ENCODE data around the gene DOK7. TPM values are rescaled to one million over a fixed set of nuclear protein-coding genes. Genes with fewer than 3 reads are reported as not detected.
"Not testable (repeated sequence)": the region's sequence is repeated elsewhere in the genome, so short reads cannot be mapped to it uniquely, and the experiment has no call there.

Gene DOK7
- polyA plus RNA-seq, 2 donors: 0.11 to 0.29 TPM

- H3K27me3 ChIP-seq (ENCODE audit: control insufficient read depth in 1 of 2, insufficient read depth in 2 of 2, low read length in 2 of 2); H3K27ac ChIP-seq (ENCODE audit: low read depth in 2 of 2, low read length in 1 of 2); H3K4me1 ChIP-seq (ENCODE audit: control insufficient read depth in 2 of 2, insufficient read depth in 2 of 2, low read length in 1 of 2); H3K9me3 ChIP-seq (ENCODE audit: control insufficient read depth in 2 of 2, insufficient read depth in 1 of 2, low read depth in 1 of 2, low read length in 1 of 2); H3K4me3 ChIP-seq (ENCODE audit: low read depth in 1 of 2, low read length in 2 of 2): not testable (repeated sequence)
- WGBS, 2 donors: 96% methylated on average over 20 of the region's 27 CpGs
- peaks cover 15 to 71% of the 10 kb centered on the region in 2 donors for H3K36me3 ChIP-seq (ENCODE audit: control insufficient read depth in 2 of 2, insufficient read depth in 2 of 2, low read length in 1 of 2)
These were observed 48.5 kb downstream of the DOK7 start for GRCh38 chr4:3511601-3512000.

GRCh38 chr4:3512279-3512678 is 49.2 kb downstream of the DOK7 start:
- Histone ChIP-seq H3K9me3 (ENCODE audit: control insufficient read depth in 2 of 2, insufficient read depth in 1 of 2, low read depth in 1 of 2, low read length in 1 of 2) (no peaks in the 10 kb centered on the region), H3K4me3 (ENCODE audit: low read depth in 1 of 2, low read length in 2 of 2) (no peak overlapping the region), H3K36me3 (ENCODE audit: control insufficient read depth in 2 of 2, insufficient read depth in 2 of 2, low read length in 1 of 2) (peaks cover 22 to 78% of the 10 kb centered on the region in 2 donors), H3K27me3 (ENCODE audit: control insufficient read depth in 1 of 2, insufficient read depth in 2 of 2, low read length in 2 of 2) (no peaks in the 10 kb centered on the region), H3K27ac (ENCODE audit: low read depth in 2 of 2, low read length in 1 of 2) (no peak overlapping the region), H3K4me1 (ENCODE audit: control insufficient read depth in 2 of 2, insufficient read depth in 2 of 2, low read length in 1 of 2) (no peaks in the 10 kb centered on the region)
- WGBS, 2 donors: 89 to 92% methylated on average over 13 of the region's 13 CpGs

DNA sequence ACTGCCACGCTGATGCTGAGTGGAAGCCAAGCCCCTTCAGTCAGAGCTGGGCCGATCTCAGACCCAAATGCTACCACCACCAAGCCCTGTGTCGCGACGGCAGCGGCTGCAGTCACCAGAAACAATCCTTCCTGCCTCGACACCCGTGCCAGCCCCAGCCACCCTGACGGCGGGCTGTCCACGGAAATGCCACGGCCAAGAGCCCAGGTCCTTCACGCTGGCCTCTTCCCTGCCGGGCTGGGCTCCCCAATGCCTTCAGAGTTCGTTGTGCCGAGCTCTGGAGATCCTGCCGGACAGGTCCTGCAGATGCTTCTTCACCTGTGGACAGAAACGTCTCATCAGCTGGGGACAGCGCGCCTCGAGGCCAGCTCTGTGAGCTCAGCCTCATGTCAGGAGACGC is 49.6 kb downstream of the DOK7 start:
- H3K27me3 ChIP-seq (ENCODE audit: control insufficient read depth in 1 of 2, insufficient read depth in 2 of 2, low read length in 2 of 2): no peaks in the 10 kb centered on the region
- no peak overlapping the region for H3K27ac ChIP-seq (ENCODE audit: low read depth in 2 of 2, low read length in 1 of 2)
- no peak overlapping the region for H3K4me3 ChIP-seq (ENCODE audit: low read depth in 1 of 2, low read length in 2 of 2)
- peaks cover 26 to 83% of the 10 kb centered on the region in 2 donors for H3K36me3 ChIP-seq (ENCODE audit: control insufficient read depth in 2 of 2, insufficient read depth in 2 of 2, low read length in 1 of 2)
- H3K9me3 ChIP-seq (ENCODE audit: control insufficient read depth in 2 of 2, insufficient read depth in 1 of 2, low read depth in 1 of 2, low read length in 1 of 2): no peaks in the 10 kb centered on the region
- no peaks in the 10 kb centered on the region for H3K4me1 ChIP-seq (ENCODE audit: control insufficient read depth in 2 of 2, insufficient read depth in 2 of 2, low read length in 1 of 2)
- 93 to 96% methylated on average over 22 of the region's 22 CpGs for WGBS, 2 donors

- 93 to 94% methylated on average over 18 of the region's 18 CpGs for WGBS, 2 donors
- Histone ChIP-seq H3K9me3 (ENCODE audit: control insufficient read depth in 2 of 2, insufficient read depth in 1 of 2, low read depth in 1 of 2, low read length in 1 of 2) (no peaks in the 10 kb centered on the region), H3K36me3 (ENCODE audit: control insufficient read depth in 2 of 2, insufficient read depth in 2 of 2, low read length in 1 of 2) (peaks cover 33 to 85% of the 10 kb centered on the region in 2 donors)
These were observed 50.7 kb downstream of the DOK7 start for GRCh38 chr4:3513807-3514206.

GRCh38 chr4:3514221-3514780 is 51.2 kb downstream of the DOK7 start:
- 89 to 90% methylated on average over 17 of the region's 17 CpGs for WGBS, 2 donors
- H3K4me1 ChIP-seq (ENCODE audit: control insufficient read depth in 2 of 2, insufficient read depth in 2 of 2, low read length in 1 of 2): no peaks in the 10 kb centered on the region
- H3K4me3 ChIP-seq (ENCODE audit: low read depth in 1 of 2, low read length in 2 of 2): no peak overlapping the region
- H3K27ac ChIP-seq (ENCODE audit: low read depth in 2 of 2, low read length in 1 of 2): no peak overlapping the region
- H3K9me3 ChIP-seq (ENCODE audit: control insufficient read depth in 2 of 2, insufficient read depth in 1 of 2, low read depth in 1 of 2, low read length in 1 of 2): no peaks in the 10 kb centered on the region
- no peaks in the 10 kb centered on the region for H3K27me3 ChIP-seq (ENCODE audit: control insufficient read depth in 1 of 2, insufficient read depth in 2 of 2, low read length in 2 of 2)
- peaks cover 33 to 87% of the 10 kb centered on the region in 2 donors for H3K36me3 ChIP-seq (ENCODE audit: control insufficient read depth in 2 of 2, insufficient read depth in 2 of 2, low read length in 1 of 2)

More at GRCh38 chr4:3513807-3514206, 50.7 kb downstream of the DOK7 start:
- Histone ChIP-seq H3K27ac (ENCODE audit: low read depth in 2 of 2, low read length in 1 of 2) (no peak overlapping the region), H3K4me3 (ENCODE audit: low read depth in 1 of 2, low read length in 2 of 2) (no peak overlapping the region), H3K4me1 (ENCODE audit: control insufficient read depth in 2 of 2, insufficient read depth in 2 of 2, low read length in 1 of 2) (no peaks in the 10 kb centered on the region), H3K27me3 (ENCODE audit: control insufficient read depth in 1 of 2, insufficient read depth in 2 of 2, low read length in 2 of 2) (no peaks in the 10 kb centered on the region)

DNA sequence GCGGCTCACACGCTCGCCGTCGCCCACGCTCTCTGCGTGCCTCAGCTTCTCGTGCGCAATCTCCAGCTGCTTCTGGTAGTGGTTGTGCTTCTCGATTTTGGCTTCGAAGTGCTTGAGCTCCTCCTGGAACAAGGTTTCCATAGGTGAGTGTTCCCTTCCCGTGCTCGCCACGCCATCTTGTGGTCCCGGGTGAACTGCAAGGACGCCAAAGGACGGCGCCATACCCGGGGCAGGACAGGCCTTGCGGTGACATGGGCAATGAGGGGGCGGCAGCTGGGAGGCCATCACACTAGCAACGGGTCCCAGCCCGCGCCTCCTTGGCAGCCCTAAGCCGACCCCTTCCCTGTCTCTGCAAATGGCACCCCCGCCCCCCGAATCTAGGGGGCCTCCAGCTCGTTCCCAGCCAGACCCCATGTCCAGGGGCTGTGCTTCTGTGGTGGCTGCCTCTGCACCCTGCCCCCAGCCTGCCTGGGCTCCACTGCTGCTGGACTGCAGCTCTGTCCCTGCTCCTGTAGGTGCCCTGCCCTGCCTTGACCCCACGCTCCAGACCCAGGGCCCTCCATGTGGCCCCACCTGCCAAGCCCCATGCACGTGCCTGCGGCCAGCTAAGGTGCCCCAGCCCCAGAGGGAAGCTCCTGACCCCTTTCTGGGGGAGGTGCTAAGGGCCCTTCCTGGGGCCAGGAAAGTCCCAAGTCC is 51.8 kb downstream of the DOK7 start:
- Histone ChIP-seq H3K4me3 (ENCODE audit: low read depth in 1 of 2, low read length in 2 of 2) (no peak overlapping the region), H3K9me3 (ENCODE audit: control insufficient read depth in 2 of 2, insufficient read depth in 1 of 2, low read depth in 1 of 2, low read length in 1 of 2) (no peaks in the 10 kb centered on the region), H3K36me3 (ENCODE audit: control insufficient read depth in 2 of 2, insufficient read depth in 2 of 2, low read length in 1 of 2) (peaks cover 33 to 90% of the 10 kb centered on the region in 2 donors), H3K27me3 (ENCODE audit: control insufficient read depth in 1 of 2, insufficient read depth in 2 of 2, low read length in 2 of 2) (no peaks in the 10 kb centered on the region), H3K4me1 (ENCODE audit: control insufficient read depth in 2 of 2, insufficient read depth in 2 of 2, low read length in 1 of 2) (no peaks in the 10 kb centered on the region), H3K27ac (ENCODE audit: low read depth in 2 of 2, low read length in 1 of 2) (no peak overlapping the region)
- WGBS, 2 donors: 89% methylated on average over 31 of the region's 31 CpGs

DNA sequence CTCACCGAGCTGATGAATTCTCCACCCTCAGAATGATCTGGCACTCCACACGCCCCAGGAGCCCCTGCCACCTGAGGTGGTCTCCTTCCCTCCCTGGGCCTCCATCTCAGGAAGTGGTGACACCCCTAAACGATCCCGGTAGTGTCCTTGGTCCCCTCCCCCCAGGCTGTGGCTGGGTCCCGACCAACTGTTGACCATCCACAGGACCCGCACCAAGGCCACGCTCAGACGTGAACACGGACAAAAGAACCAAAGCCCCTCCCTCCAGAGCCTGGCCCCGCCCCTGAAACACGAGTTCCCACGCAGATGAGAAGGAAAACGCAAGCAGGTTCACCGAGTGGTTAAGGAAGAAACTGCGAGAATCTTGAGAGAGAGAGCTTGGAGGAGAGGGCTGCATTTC is 52.5 kb downstream of the DOK7 start:
- no peak overlapping the region for H3K4me3 ChIP-seq (ENCODE audit: low read depth in 1 of 2, low read length in 2 of 2)
- WGBS, 2 donors: 83 to 85% methylated on average over 15 of the region's 15 CpGs

DNA sequence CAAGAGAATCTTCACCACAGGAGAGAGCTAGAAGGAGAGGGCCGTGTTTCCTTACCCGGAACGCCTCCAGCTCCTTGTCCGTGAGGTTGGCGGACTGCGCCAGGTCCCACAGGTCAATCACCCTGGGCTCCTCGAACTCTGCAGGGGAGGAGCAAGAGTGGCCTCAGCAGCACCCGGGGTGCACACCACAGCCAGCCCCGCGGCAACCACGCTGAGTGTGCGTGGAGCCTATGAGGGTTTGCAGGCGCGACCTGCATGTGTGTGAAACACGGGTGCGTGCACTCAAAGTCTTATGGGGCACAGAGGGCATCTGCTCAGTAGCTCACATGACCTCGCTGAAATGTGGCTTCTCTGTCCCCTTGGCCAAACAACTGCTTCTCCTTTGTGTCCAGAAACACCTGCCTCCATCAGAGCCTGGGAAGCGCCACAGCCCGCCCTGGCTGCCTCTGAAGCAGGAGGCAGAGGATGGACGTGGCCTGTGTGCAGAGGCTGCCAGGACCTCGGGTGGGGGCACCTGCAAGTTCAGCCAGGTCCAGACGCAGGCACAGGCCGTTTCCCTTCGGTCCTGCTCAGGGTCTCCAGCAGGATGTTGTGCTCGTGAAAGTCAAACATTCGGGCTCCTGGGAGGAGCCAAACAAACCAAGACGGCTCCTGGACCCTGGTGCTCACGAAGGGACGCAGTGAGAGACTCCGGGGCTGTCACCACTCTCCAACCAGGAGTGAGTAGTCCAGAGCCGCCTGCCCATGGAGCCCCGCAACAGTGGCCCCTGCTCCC is 53.1 kb downstream of the DOK7 start:
- Histone ChIP-seq H3K27me3 (ENCODE audit: control insufficient read depth in 1 of 2, insufficient read depth in 2 of 2, low read length in 2 of 2) (no peaks in the 10 kb centered on the region), H3K27ac (ENCODE audit: low read depth in 2 of 2, low read length in 1 of 2) (no peak overlapping the region), H3K4me1 (ENCODE audit: control insufficient read depth in 2 of 2, insufficient read depth in 2 of 2, low read length in 1 of 2) (no peaks in the 10 kb centered on the region), H3K4me3 (ENCODE audit: low read depth in 1 of 2, low read length in 2 of 2) (no peak overlapping the region), H3K36me3 (ENCODE audit: control insufficient read depth in 2 of 2, insufficient read depth in 2 of 2, low read length in 1 of 2) (peaks cover 36 to 92% of the 10 kb centered on the region in 2 donors), H3K9me3 (ENCODE audit: control insufficient read depth in 2 of 2, insufficient read depth in 1 of 2, low read depth in 1 of 2, low read length in 1 of 2) (no peaks in the 10 kb centered on the region)
- 87 to 91% methylated on average over 32 of the region's 32 CpGs for WGBS, 2 donors

More for the DNA sequence above, 52.5 kb downstream of the DOK7 start:
- Histone ChIP-seq H3K4me1 (ENCODE audit: control insufficient read depth in 2 of 2, insufficient read depth in 2 of 2, low read length in 1 of 2) (no peaks in the 10 kb centered on the region), H3K27ac (ENCODE audit: low read depth in 2 of 2, low read length in 1 of 2) (no peak overlapping the region), H3K36me3 (ENCODE audit: control insufficient read depth in 2 of 2, insufficient read depth in 2 of 2, low read length in 1 of 2) (peaks cover 33 to 92% of the 10 kb centered on the region in 2 donors), H3K9me3 (ENCODE audit: control insufficient read depth in 2 of 2, insufficient read depth in 1 of 2, low read depth in 1 of 2, low read length in 1 of 2) (no peaks in the 10 kb centered on the region), H3K27me3 (ENCODE audit: control insufficient read depth in 1 of 2, insufficient read depth in 2 of 2, low read length in 2 of 2) (no peaks in the 10 kb centered on the region)

- H3K4me1 ChIP-seq (ENCODE audit: control insufficient read depth in 2 of 2, insufficient read depth in 2 of 2, low read length in 1 of 2): no peaks in the 10 kb centered on the region
- 91 to 93% methylated on average over 29 of the region's 29 CpGs for WGBS, 2 donors
- no peaks in the 10 kb centered on the region for H3K27me3 ChIP-seq (ENCODE audit: control insufficient read depth in 1 of 2, insufficient read depth in 2 of 2, low read length in 2 of 2)
- H3K36me3 ChIP-seq (ENCODE audit: control insufficient read depth in 2 of 2, insufficient read depth in 2 of 2, low read length in 1 of 2): peaks cover 36 to 90% of the 10 kb centered on the region in 2 donors
- no peak overlapping the region for H3K27ac ChIP-seq (ENCODE audit: low read depth in 2 of 2, low read length in 1 of 2)
- H3K4me3 ChIP-seq (ENCODE audit: low read depth in 1 of 2, low read length in 2 of 2): no peak overlapping the region
- no peaks in the 10 kb centered on the region for H3K9me3 ChIP-seq (ENCODE audit: control insufficient read depth in 2 of 2, insufficient read depth in 1 of 2, low read depth in 1 of 2, low read length in 1 of 2)
These were observed 54.0 kb downstream of the DOK7 start for GRCh38 chr4:3516836-3517730.
